Superior temporal gyrus (tissue), 1 donor: ENCODE data around the gene NOXO1.
"Not testable (repeated sequence)": the region's sequence is repeated elsewhere in the genome, so short reads cannot be mapped to it uniquely, and the experiment has no call there.

Source experiments
- DNase-seq: peaks from one replicate; pipeline ENCODE4 v3.0.0-alpha.2; 2016; ENCODE audit errors: extremely low spot score

The NOXO1 gene

GRCh38 chr16:1942047-1942809 is 39.0 kb downstream of the NOXO1 start:
- DNase-seq = no peak

- DNase-seq = no peak
These were observed 39.9 kb downstream of the NOXO1 start for GRCh38 chr16:1941162-1942046.

GRCh38 chr16:1940273-1941161 is 40.8 kb downstream of the NOXO1 start:
- no peak for DNase-seq

GRCh38 chr16:1939833-1940232 is 41.4 kb downstream of the NOXO1 start:
- not testable (repeated sequence) for DNase-seq

GRCh38 chr16:1938910-1939309 is 42.4 kb downstream of the NOXO1 start:
- DNase-seq = no peak

- no peak for DNase-seq
These were observed 43.0 kb downstream of the NOXO1 start for GRCh38 chr16:1938316-1938715.

GRCh38 chr16:1936945-1937479 is 44.3 kb downstream of the NOXO1 start:
- DNase-seq = no peak

GRCh38 chr16:1933097-1933661 is 48.1 kb downstream of the NOXO1 start:
- no peak for DNase-seq

- no peak for DNase-seq
These were observed 48.9 kb downstream of the NOXO1 start for GRCh38 chr16:1932050-1933028.

- DNase-seq = no peak
These were observed 50.9 kb downstream of the NOXO1 start for GRCh38 chr16:1930338-1930720.

GRCh38 chr16:1929578-1930337 is 51.5 kb downstream of the NOXO1 start:
- DNase-seq = peak; percentile 78

- DNase-seq = no peak
These were observed 52.2 kb downstream of the NOXO1 start for GRCh38 chr16:1929105-1929504.
